Measurements from ENCODE around the gene USP32. TPM values are rescaled to one million over a fixed set of nuclear protein-coding genes. Genes with fewer than 3 reads are reported as not detected.

USP32 gene
- total RNA-seq, 3 donors from 2014 or later (not counting 1 experiment from before 2014, with no cell fraction given): 41.3 to 68.5 (median 41.7) TPM

GRCh38 chr17:60323754-60324153, 68.2 kb downstream of the USP32 start:
- Histone ChIP-seq H3K4me1 (ENCODE audit: control insufficient read depth, insufficient read depth, low read length) (no peaks in the 10 kb centered on the region), H3K27me3 (ENCODE audit: control insufficient read depth, insufficient read depth, low read length) (no peaks in the 10 kb centered on the region), H3K9me3 (ENCODE audit: control insufficient read depth, insufficient read depth, low read length) (no peaks in the 10 kb centered on the region), H3K27ac (ENCODE audit: low read length) (no peak overlapping the region), H3K4me3 (ENCODE audit: low read length) (no peak overlapping the region), H3K36me3 (ENCODE audit: control insufficient read depth, insufficient read depth, low read length) (peaks cover 3% of the 10 kb centered on the region)
- Mint-ChIP-seq H3K36me3 (no peaks in the 10 kb centered on the region), H3K4me3 (no peak overlapping the region), H3K27ac (no peak overlapping the region), H3K9me3 (no peaks in the 10 kb centered on the region), H3K27me3 (ENCODE audit: low read depth in 2 of 2) (no peaks in the 10 kb centered on the region), H3K4me1 (peaks cover 5 to 17% of the 10 kb centered on the region in 2 donors)
- WGBS (ENCODE audit: insufficient coverage): no CpG with 5 or more reads among the region's 1 CpG
- DNase-seq: no peak
- no peak for TF ChIP-seq CTCF (IDR thresholded peaks at IDR 0.05)
- ATAC-seq: no peak
- intact Hi-C loops (cut with micrococcal nuclease): no loop called here

- WGBS (ENCODE audit: insufficient coverage): no CpG with 5 or more reads among the region's 2 CpGs
- Histone ChIP-seq H3K9me3 (ENCODE audit: control insufficient read depth, insufficient read depth, low read length) (no peaks in the 10 kb centered on the region), H3K36me3 (ENCODE audit: control insufficient read depth, insufficient read depth, low read length) (no peaks in the 10 kb centered on the region), H3K27me3 (ENCODE audit: control insufficient read depth, insufficient read depth, low read length) (no peaks in the 10 kb centered on the region), H3K4me3 (ENCODE audit: low read length) (no peak overlapping the region), H3K4me1 (ENCODE audit: control insufficient read depth, insufficient read depth, low read length) (no peaks in the 10 kb centered on the region), H3K27ac (ENCODE audit: low read length) (no peak overlapping the region)
- Mint-ChIP-seq H3K27me3 (ENCODE audit: low read depth in 2 of 2) (no peaks in the 10 kb centered on the region), H3K4me3 (no peak overlapping the region), H3K4me1 (peaks cover 3 to 15% of the 10 kb centered on the region in 2 donors), H3K36me3 (no peaks in the 10 kb centered on the region), H3K9me3 (no peaks in the 10 kb centered on the region), H3K27ac (no peak overlapping the region)
- no peak for TF ChIP-seq CTCF (IDR thresholded peaks at IDR 0.05)
- intact Hi-C loops (cut with micrococcal nuclease): no loop called here
- ATAC-seq (no peak), DNase-seq (no peak)
Measured at GRCh38 chr17:60322056-60322387, 69.9 kb downstream of the USP32 start.

- peaks cover 0 to 12% of the 10 kb centered on the region in 2 donors for H3K4me1 Mint-ChIP-seq
- H3K27ac Mint-ChIP-seq: no peak overlapping the region
- no peak overlapping the region for H3K4me3 ChIP-seq (ENCODE audit: low read length)
- whole genome bisulfite sequencing (ENCODE audit: insufficient coverage): 95% methylated on average over 4 of the region's 4 CpGs
- H3K27me3 ChIP-seq (ENCODE audit: control insufficient read depth, insufficient read depth, low read length): no peaks in the 10 kb centered on the region
- no peak overlapping the region for H3K4me3 Mint-ChIP-seq
- no peaks in the 10 kb centered on the region for H3K9me3 Mint-ChIP-seq
- ATAC-seq (no peak), DNase-seq (no peak)
- no peak overlapping the region for H3K27ac ChIP-seq (ENCODE audit: low read length)
- no peaks in the 10 kb centered on the region for H3K9me3 ChIP-seq (ENCODE audit: control insufficient read depth, insufficient read depth, low read length)
- H3K36me3 Mint-ChIP-seq: no peaks in the 10 kb centered on the region
- TF ChIP-seq CTCF (IDR thresholded peaks at IDR 0.05): no peak
- H3K4me1 ChIP-seq (ENCODE audit: control insufficient read depth, insufficient read depth, low read length): no peaks in the 10 kb centered on the region
- no peaks in the 10 kb centered on the region for H3K36me3 ChIP-seq (ENCODE audit: control insufficient read depth, insufficient read depth, low read length)
- H3K27me3 Mint-ChIP-seq (ENCODE audit: low read depth in 2 of 2): no peaks in the 10 kb centered on the region
- intact Hi-C loops (cut with micrococcal nuclease): no loop called here
Measured at GRCh38 chr17:60321336-60322055, 70.4 kb downstream of the USP32 start.

- no peaks in the 10 kb centered on the region for H3K9me3 ChIP-seq (ENCODE audit: control insufficient read depth, insufficient read depth, low read length)
- no peak for ATAC-seq
- intact Hi-C loops (cut with micrococcal nuclease): no loop called here
- H3K9me3 Mint-ChIP-seq: no peaks in the 10 kb centered on the region
- no peak overlapping the region for H3K27ac ChIP-seq (ENCODE audit: low read length)
- TF ChIP-seq CTCF (IDR thresholded peaks at IDR 0.05): no peak
- no peak overlapping the region for H3K4me3 ChIP-seq (ENCODE audit: low read length)
- peaks cover 12 to 23% of the 10 kb centered on the region in 2 donors for H3K4me1 Mint-ChIP-seq
- H3K27ac Mint-ChIP-seq: no peak overlapping the region
- H3K36me3 Mint-ChIP-seq: no peaks in the 10 kb centered on the region
- WGBS (ENCODE audit: insufficient coverage): 99% methylated on average over 4 of the region's 5 CpGs
- no peaks in the 10 kb centered on the region for H3K36me3 ChIP-seq (ENCODE audit: control insufficient read depth, insufficient read depth, low read length)
- H3K4me3 Mint-ChIP-seq: no peak overlapping the region
- no peaks in the 10 kb centered on the region for H3K27me3 Mint-ChIP-seq (ENCODE audit: low read depth in 2 of 2)
- no peak for DNase-seq
- no peaks in the 10 kb centered on the region for H3K27me3 ChIP-seq (ENCODE audit: control insufficient read depth, insufficient read depth, low read length)
- H3K4me1 ChIP-seq (ENCODE audit: control insufficient read depth, insufficient read depth, low read length): no peaks in the 10 kb centered on the region
Measured at GRCh38 chr17:60318830-60319229, 73.1 kb downstream of the USP32 start.
